Heart right ventricle (tissue), 16 donors: ENCODE measurements around the gene ACER3. TPM values are rescaled to one million over a fixed set of nuclear protein-coding genes. Genes with fewer than 3 reads are reported as not detected.
"Not testable (repeated sequence)": the region's sequence is repeated elsewhere in the genome, so short reads cannot be mapped to it uniquely, and the experiment has no call there.

Source experiments
- ATAC-seq, 8 donors: fragments of 200-7000 bp; cut with Tn5 transposase; one replicate each; pipeline ENCODE4 v1.9.1; 2020; ENCODE audit warnings: mild to moderate bottlenecking in 8 of 8, moderate library complexity in 8 of 8, moderate number of reproducible peaks in 1 of 8
- DNase-seq, 2 donors: peaks; one replicate each; pipeline ENCODE4 v3.0.0-alpha.2; 2020
- H3K27ac ChIP-seq, 10 donors: fragments of 200-600 bp; sonication (generic) in 2 of 10; one replicate each; pipeline versions ENCODE4 v1.5.0 to v1.8.0; 2020 to 2022; ENCODE audit warnings: mild to moderate bottlenecking in 3 of 10
- H3K27me3 ChIP-seq, 7 donors: fragments of 200-600 bp; one replicate each; pipeline ENCODE4 v1.8.0; 2021 to 2022; ENCODE audit warnings: mild to moderate bottlenecking in 2 of 7
- H3K36me3 ChIP-seq, 9 donors: fragments of 200-600 bp; sonication (generic) in 1 of 9; one replicate each; pipeline versions ENCODE4 v1.5.0 to v1.8.0; 2020 to 2022; ENCODE audit warnings: mild to moderate bottlenecking in 2 of 9
- H3K4me1 ChIP-seq, 9 donors: fragments of 200-600 bp; sonication (generic) in 1 of 9; one replicate each; pipeline versions ENCODE4 v1.5.0 to v1.8.0; 2020 to 2022; ENCODE audit warnings: mild to moderate bottlenecking in 4 of 9
- H3K4me3 ChIP-seq, 10 donors: fragments of 200-600 bp; sonication (generic) in 2 of 10; one replicate each; pipeline versions ENCODE4 v1.5.0 to v1.8.0; 2020 to 2022; ENCODE audit warnings: mild to moderate bottlenecking in 7 of 10, moderate library complexity in 2 of 10
- H3K9me3 ChIP-seq, 11 donors: fragments of 200-600 bp in 10 of 11; sonication (generic) in 2 of 11; one replicate each; pipeline versions ENCODE4 v1.5.0 to v1.8.0; 2013 to 2022; ENCODE audit warnings: mild to moderate bottlenecking in 2 of 11, control low read depth in 1 of 11, moderate library complexity in 1 of 11
- CTCF ChIP-seq, 9 donors: fragments of 200-600 bp; sonication (generic) in 2 of 9; IDR thresholded peaks; one replicate each; pipeline versions ENCODE4 v1.5.0 to v1.8.0; 2021 to 2022; ENCODE audit warnings: antibody characterized with exemption in 9 of 9, mild to moderate bottlenecking in 5 of 9, moderate library complexity in 1 of 9
- WGBS, 2 donors: extraction: QIAGEN DNeasy Blood & Tissue Kit; methylation state at CpG; one replicate each; pipeline ENCODE4 v1.1.7; 2013; ENCODE audit warnings: inconsistent platforms in 1 of 2; 5-methylcytosine and 5-hydroxymethylcytosine counted together
- intact Hi-C, 10 donors: fragments of 100-400 bp; cut with DNase I; formaldehyde crosslinking; loops; one replicate each; pipeline versions ENCODE4 v1.11.1 to v1.14.2; 2022
- polyA plus RNA-seq, 2 donors: library from polyadenylated mRNA; stranded (reverse); fragments of 200-250 nt; gene quantifications; one replicate each; pipeline ENCODE4 v1.2.3, GENCODE V29; 2013
- total RNA-seq, 10 donors: library from RNA; stranded (reverse); fragmentation: NEBNext Ultra II Directional in 3 of 10; extraction: Animal tissue kit (Norgen Biotek cat#: 25700) in 3 of 10; gene quantifications; one replicate each; pipeline versions ENCODE4 v1.2.1 to v1.2.4, GENCODE V29; 2021 to 2023
- donor health status: Arrhythmogenic right ventricular cardiomyopathy.
- donor health status: ischemic (EF 13 %, LVEDD 7.1; RV severe dilation, severe dysfunction).
- donor health status: healthy with polysubstance abuse.
- donor health status: DM: no; HTN: yes; CAD: no.
- donor health status: DM: no; HTN: no; CAD: no.
- donor health status: ischemic (EF 25% LVEDD 6.9; RV normal size, moderate dysfunction).
- donor health status: ischemic (EF 25% LVEDD 5.7; RV mildly dilated, moderate dysfunction).
- donor health status: healthy.
- donor health status: DM: yes; HTN: yes; CAD: no.
- donor health status: Ischemic cardiomyopathy.
- donor health status: ischemic (EF 35%, LVEDD 5.7; RV mildly dilated, moderate dysfunction).
- donor health status: nonischemic (EF 11% LVEDD 7.7; RV severe dilation, severe dysfunction).
- donor health status: DM: yes; HTN: yes; CAD: no.
- donor health status: PGD.
- donor health status: ischemic (EF 29% LVEDD 5.4; RV normal size, mild dysfunction).
- donor health status: nonischemic (EF 23%, LVEDD 6.1; RV moderate dilation, normal function).

ACER3 gene
- total and polyA plus RNA-seq, 12 donors: 2.9 to 14.8 (median 9.6) TPM

- 11 to 15% methylated on average over 15 of the region's 15 CpGs for WGBS, 2 donors
- no peaks in the 10 kb centered on the region for H3K9me3 ChIP-seq
- ATAC-seq (peak; percentile 84 to 97 (median 93)), DNase-seq (peak in 1 of 2 donors; percentile 91)
- H3K27ac ChIP-seq: peak overlapping the region in 2 of 10 donors; percentile 8 to 37
- TF ChIP-seq CTCF (IDR thresholded peaks at IDR 0.05): peak; percentile 66 to 83 (median 75)
- intact Hi-C loops: loop anchor here (1.0 to 10.0 kb wide), 9 partner anchors 40 to 498 kb away; partner anchors contain the start of gene MYO7A (in 1 of the 10)
- H3K36me3 ChIP-seq: no peaks in the 10 kb centered on the region
- H3K4me3 ChIP-seq: peak overlapping the region in 8 of 10 donors; percentile 28 to 52 (median 42)
- H3K27me3 ChIP-seq: peaks cover 0 to 35% (median 32%) of the 10 kb centered on the region in 7 donors
- H3K4me1 ChIP-seq: peaks cover 0 to 16% (median 6%) of the 10 kb centered on the region in 9 donors
Measured at GRCh38 chr11:77047007-77047927, 186.5 kb downstream of the ACER3 start.

- H3K9me3 ChIP-seq, H3K27ac ChIP-seq, H3K4me3 ChIP-seq, DNase-seq, H3K36me3 ChIP-seq: not testable (repeated sequence)
- Histone ChIP-seq H3K4me1 (peaks cover 0 to 16% (median 6%) of the 10 kb centered on the region in 9 donors), H3K27me3 (peaks cover 0 to 30% (median 26%) of the 10 kb centered on the region in 7 donors)
- intact Hi-C loops: loop anchor here (1.0 to 10.0 kb wide), 9 partner anchors 39 to 497 kb away; partner anchors contain the start of gene MYO7A (in 1 of the 10)
- peak in 2 of 9 donors; percentile 7 to 19 for TF ChIP-seq CTCF (IDR thresholded peaks at IDR 0.05)
- 70 to 77% methylated on average over 7 of the region's 7 CpGs for WGBS, 2 donors
- peak in 2 of 8 donors; percentile 5 to 20 for ATAC-seq
Measured at GRCh38 chr11:77047928-77048446, 187.3 kb downstream of the ACER3 start.

- peak in 1 of 8 donors; percentile 14 for ATAC-seq
- DNase-seq: no peak
- intact Hi-C loops: loop anchor here in 9 of 10 donors (2.0 to 10.0 kb wide), 7 partner anchors 38 to 496 kb away; partner anchors contain the start of gene MYO7A (in 1 of the 9)
- WGBS, 2 donors: 80 to 85% methylated on average over 6 of the region's 6 CpGs
- Histone ChIP-seq H3K27me3 (peaks cover 0 to 24% (median 23%) of the 10 kb centered on the region in 7 donors), H3K4me3 (no peak overlapping the region), H3K36me3 (no peaks in the 10 kb centered on the region), H3K9me3 (no peaks in the 10 kb centered on the region), H3K27ac (no peak overlapping the region), H3K4me1 (peaks cover 0 to 16% (median 6%) of the 10 kb centered on the region in 9 donors)
- no peak for TF ChIP-seq CTCF (IDR thresholded peaks at IDR 0.05)
Measured at GRCh38 chr11:77049026-77049425, 188.3 kb downstream of the ACER3 start.

GRCh38 chr11:77051511-77051910, 190.8 kb downstream of the ACER3 start:
- H3K9me3 ChIP-seq: peaks cover 0 to 12% (median 5%) of the 10 kb centered on the region in 11 donors
- TF ChIP-seq CTCF (IDR thresholded peaks at IDR 0.05): no peak
- ATAC-seq (no peak), DNase-seq (no peak)
- no peak overlapping the region for H3K27ac ChIP-seq
- peaks cover 0 to 8% (median 5%) of the 10 kb centered on the region in 9 donors for H3K4me1 ChIP-seq
- H3K27me3 ChIP-seq: no peaks in the 10 kb centered on the region
- 87 to 91% methylated on average over 3 of the region's 3 CpGs for WGBS, 2 donors
- intact Hi-C loops: loop anchor here in 1 of 10 donors (10.0 kb wide), 1 partner anchor 133 kb away; no protein-coding TSS in a partner anchor
- H3K4me3 ChIP-seq: no peak overlapping the region
- H3K36me3 ChIP-seq: no peaks in the 10 kb centered on the region
